Esophagus squamous epithelium (tissue), 5 donors: ENCODE results near the gene DYNLRB2. TPM values are rescaled to one million over a fixed set of nuclear protein-coding genes. Genes with fewer than 3 reads are reported as not detected.

Source experiments
- DNase-seq: peaks from one replicate; lab custom pipeline; 2025; lab: John Stamatoyannopoulos, UW
- H3K27ac ChIP-seq, 4 donors: fragments of 200-600 bp; sonication (generic); one replicate each; pipeline ENCODE4 v1.5.1; 2016 to 2019; ENCODE audit warnings: mild to moderate bottlenecking in 1 of 4
- H3K27me3 ChIP-seq, 4 donors: fragments of 200-600 bp; sonication (generic); 1 replicate in 3 of 4; 2 replicates in 1 of 4; pipeline versions ENCODE4 v1.5.1 to v1.6.0; 2017 to 2021; ENCODE audit warnings: antibody characterized with exemption in 1 of 4
- H3K36me3 ChIP-seq, 3 donors: fragments of 200-600 bp; sonication (generic); one replicate each; pipeline ENCODE4 v1.5.1; 2016 to 2019
- H3K4me1 ChIP-seq, 3 donors: fragments of 200-600 bp; sonication (generic); one replicate each; pipeline ENCODE4 v1.5.1; 2017 to 2019
- H3K4me3 ChIP-seq, 4 donors: fragments of 200-600 bp; sonication (generic); 1 replicate in 3 of 4; 2 replicates in 1 of 4; pipeline ENCODE4 v1.5.1; 2016 to 2019; ENCODE audit warnings: mild to moderate bottlenecking in 2 of 4, moderate library complexity in 1 of 4
- H3K9me3 ChIP-seq, 3 donors: fragments of 200-600 bp; sonication (generic); one replicate each; pipeline ENCODE4 v1.5.1; 2016 to 2019
- CTCF ChIP-seq, 6 experiments: fragments of 450-650 bp in 4 of 6; fragments of 200-600 bp in 2 of 6; sonication (generic) in 2 of 6; IDR thresholded peaks; one replicate each; pipeline ENCODE4 v1.5.1; 2016 to 2019; ENCODE audit warnings: antibody characterized with exemption in 6 of 6, mild to moderate bottlenecking in 4 of 6, moderate library complexity in 4 of 6
- POLR2A ChIP-seq, 4 donors: fragments of 450-650 bp; IDR thresholded peaks; one replicate each; pipeline ENCODE4 v1.6.1; 2017; ENCODE audit warnings: antibody characterized with exemption in 4 of 4, mild to moderate bottlenecking in 4 of 4, moderate library complexity in 3 of 4
- WGBS, 2 donors: methylation state at CpG; one replicate each; pipeline ENCODE4 v1.1.5; 2018; 5-methylcytosine and 5-hydroxymethylcytosine counted together
- intact Hi-C: fragments of 100-400 bp; cut with DNase I; formaldehyde crosslinking; loops from one replicate; pipeline ENCODE4 v1.15.0; 2022
- total RNA-seq, 4 donors: library from RNA; depleted of rRNA; stranded (reverse); fragments of >200 nt; gene quantifications; one replicate each; pipeline ENCODE4 v1.1.0, GENCODE V29; 2016
- donor health status: DM: yes; HTN: yes; CAD: no.

DYNLRB2 gene
- total RNA-seq, 4 donors from 2014 or later = 2.3 TPM; not detected in 3

GRCh38 chr16:80517846-80518245 lies 22.9 kb upstream of the DYNLRB2 start:
- H3K36me3 ChIP-seq = no peaks in the 10 kb centered on the region
- no peak for TF ChIP-seq POLR2A (IDR thresholded peaks at IDR 0.05)
- no peaks in the 10 kb centered on the region for H3K9me3 ChIP-seq
- H3K27me3 ChIP-seq = peaks cover 0 to 9% (median 0%) of the 10 kb centered on the region in 4 donors
- no peak for DNase-seq
- no peaks in the 10 kb centered on the region for H3K4me1 ChIP-seq
- WGBS, 2 donors = 84 to 86% methylated on average over 2 of the region's 2 CpGs
- intact Hi-C loops = no loop called here
- H3K27ac ChIP-seq = no peak overlapping the region
- H3K4me3 ChIP-seq = no peak overlapping the region

- no peaks in the 10 kb centered on the region for H3K4me1 ChIP-seq
- H3K9me3 ChIP-seq = no peaks in the 10 kb centered on the region
- H3K27me3 ChIP-seq = peaks cover 0 to 9% (median 0%) of the 10 kb centered on the region in 4 donors
- TF ChIP-seq CTCF (IDR thresholded peaks at IDR 0.05) (no peak), POLR2A (IDR thresholded peaks at IDR 0.05) (no peak)
- intact Hi-C loops = no loop called here
- H3K4me3 ChIP-seq = no peak overlapping the region
- no peaks in the 10 kb centered on the region for H3K36me3 ChIP-seq
- H3K27ac ChIP-seq = no peak overlapping the region
- WGBS, 2 donors = 24 to 33% methylated on average over 7 of the region's 7 CpGs
- DNase-seq = no peak
These were observed 22.4 kb upstream of the DYNLRB2 start for GRCh38 chr16:80518436-80518835.

- Histone ChIP-seq H3K9me3 (no peaks in the 10 kb centered on the region), H3K27ac (no peak overlapping the region), H3K4me1 (no peaks in the 10 kb centered on the region), H3K36me3 (no peaks in the 10 kb centered on the region), H3K27me3 (peaks cover 0 to 9% (median 0%) of the 10 kb centered on the region in 4 donors), H3K4me3 (no peak overlapping the region)
- no peak for DNase-seq
- 37 to 58% methylated on average over 3 of the region's 3 CpGs for WGBS, 2 donors
- TF ChIP-seq CTCF (IDR thresholded peaks at IDR 0.05) = no peak
- no peak for TF ChIP-seq POLR2A (IDR thresholded peaks at IDR 0.05)
- intact Hi-C loops = no loop called here
These were observed 21.6 kb upstream of the DYNLRB2 start for GRCh38 chr16:80519189-80519588.

- 92 to 93% methylated on average over 4 of the region's 4 CpGs for whole genome bisulfite sequencing, 2 donors
- no peaks in the 10 kb centered on the region for H3K27me3 ChIP-seq
- no peak for DNase-seq
- TF ChIP-seq POLR2A (IDR thresholded peaks at IDR 0.05) = no peak
- no peak for TF ChIP-seq CTCF (IDR thresholded peaks at IDR 0.05)
- H3K36me3 ChIP-seq = no peaks in the 10 kb centered on the region
- H3K4me3 ChIP-seq = no peak overlapping the region
- no peak overlapping the region for H3K27ac ChIP-seq
- intact Hi-C loops = loop anchor here (10.0 kb wide), 1 partner anchor 289 kb away; no protein-coding TSS in a partner anchor
- H3K9me3 ChIP-seq = no peaks in the 10 kb centered on the region
- H3K4me1 ChIP-seq = peaks cover 0 to 9% (median 0%) of the 10 kb centered on the region in 3 donors
These were observed 15.4 kb upstream of the DYNLRB2 start for GRCh38 chr16:80525420-80525819.

- H3K27me3 ChIP-seq = no peaks in the 10 kb centered on the region
- no peaks in the 10 kb centered on the region for H3K9me3 ChIP-seq
- H3K4me1 ChIP-seq = peaks cover 0 to 9% (median 0%) of the 10 kb centered on the region in 3 donors
- H3K4me3 ChIP-seq = no peak overlapping the region
- DNase-seq = no peak
- H3K36me3 ChIP-seq = no peaks in the 10 kb centered on the region
- intact Hi-C loops = loop anchor here (10.0 kb wide), 1 partner anchor 288 kb away; no protein-coding TSS in a partner anchor
- no peak overlapping the region for H3K27ac ChIP-seq
- no peak for TF ChIP-seq POLR2A (IDR thresholded peaks at IDR 0.05)
- TF ChIP-seq CTCF (IDR thresholded peaks at IDR 0.05) = peak; percentile 61 to 85 (median 76)
- 20 to 25% methylated on average over 6 of the region's 6 CpGs for WGBS, 2 donors
These were observed 14.3 kb upstream of the DYNLRB2 start for GRCh38 chr16:80526418-80527061.
